Measurements from ENCODE around the gene LAMA2.
A peak's percentile ranks its signal among the peaks of the same experiment; 100 is the strongest.
"Not testable (repeated sequence)": the region's sequence is repeated elsewhere in the genome, so short reads cannot be mapped to it uniquely, and the experiment has no call there.

LAMA2 gene

GRCh38 chr6:129130106-129130505 is 247.2 kb downstream of the LAMA2 start:
- no peak for DNase-seq

GRCh38 chr6:129130959-129131681 is 248.2 kb downstream of the LAMA2 start:
- no peak for DNase-seq

- no peak for DNase-seq
These were observed 250.8 kb downstream of the LAMA2 start for GRCh38 chr6:129133770-129134192.

GRCh38 chr6:129134535-129134934 is 251.6 kb downstream of the LAMA2 start:
- DNase-seq, result no peak

GRCh38 chr6:129135451-129135850 is 252.5 kb downstream of the LAMA2 start:
- DNase-seq, result no peak

GRCh38 chr6:129136751-129137150 is 253.8 kb downstream of the LAMA2 start:
- no peak for DNase-seq

GRCh38 chr6:129138739-129139405 is 255.9 kb downstream of the LAMA2 start:
- DNase-seq, result no peak

GRCh38 chr6:129140526-129140925 is 257.6 kb downstream of the LAMA2 start:
- DNase-seq, result peak; percentile 60

- no peak for DNase-seq
These were observed 258.6 kb downstream of the LAMA2 start for GRCh38 chr6:129141499-129141898.

- no peak for DNase-seq
These were observed 264.0 kb downstream of the LAMA2 start for GRCh38 chr6:129146902-129147301.

- DNase-seq, result no peak
These were observed 267.6 kb downstream of the LAMA2 start for GRCh38 chr6:129150507-129150906.

GRCh38 chr6:129153257-129153656 is 270.3 kb downstream of the LAMA2 start:
- no peak for DNase-seq

GRCh38 chr6:129159242-129159641 is 276.3 kb downstream of the LAMA2 start:
- not testable (repeated sequence) for DNase-seq

- DNase-seq, result no peak
These were observed 279.7 kb downstream of the LAMA2 start for GRCh38 chr6:129162605-129163004.

GRCh38 chr6:129163551-129163950 is 280.6 kb downstream of the LAMA2 start:
- no peak for DNase-seq

GRCh38 chr6:129164032-129164431 is 281.1 kb downstream of the LAMA2 start:
- DNase-seq, result no peak

GRCh38 chr6:129172279-129172995 is 289.5 kb downstream of the LAMA2 start:
- DNase-seq, result not testable (repeated sequence)

- no peak for DNase-seq
These were observed 292.1 kb downstream of the LAMA2 start for GRCh38 chr6:129175066-129175465.

- no peak for DNase-seq
These were observed 294.9 kb downstream of the LAMA2 start for GRCh38 chr6:129177801-129178200.

GRCh38 chr6:129179283-129179682 is 296.3 kb downstream of the LAMA2 start:
- no peak for DNase-seq

GRCh38 chr6:129181001-129181400 is 298.1 kb downstream of the LAMA2 start:
- no peak for DNase-seq

GRCh38 chr6:129183187-129183591 is 300.3 kb downstream of the LAMA2 start:
- no peak for DNase-seq

- DNase-seq, result no peak
These were observed 300.9 kb downstream of the LAMA2 start for GRCh38 chr6:129183681-129184301.
